GM18861 (cell line): ENCODE results near the gene CDH23.

Experiments used
- ATAC-seq: cut with Tn5 transposase; IDR thresholded peaks from one replicate; pipeline ENCODE4 v1.9.1; 2021; ENCODE audit not compliant: unreplicated experiment

CDH23 gene

GRCh38 chr10:71437537-71438092 is 40.9 kb downstream of the CDH23 start:
- ATAC-seq, result no peak

DNA sequence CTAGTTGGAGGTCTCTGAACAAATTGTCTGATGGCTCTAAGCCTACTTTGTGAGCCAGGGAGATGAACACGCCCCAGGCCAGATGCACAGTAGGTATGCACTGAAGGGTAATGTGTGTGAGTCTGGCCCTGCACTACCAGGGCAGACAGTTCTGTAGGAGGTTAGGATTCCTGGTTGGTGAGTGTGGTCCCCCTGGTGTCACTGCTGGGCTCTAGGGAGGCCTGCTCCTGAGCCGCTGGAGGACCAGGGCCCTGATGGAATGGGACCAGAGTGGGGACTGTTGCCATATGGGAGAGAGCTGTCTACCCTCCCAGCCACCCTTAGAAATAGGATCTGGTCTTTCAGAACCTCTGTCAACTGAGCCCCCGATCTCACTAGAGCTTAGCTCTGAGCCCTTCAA is 42.0 kb downstream of the CDH23 start:
- no peak for ATAC-seq

- no peak for ATAC-seq
These were observed 43.1 kb downstream of the CDH23 start for GRCh38 chr10:71439670-71440425.

- no peak for ATAC-seq
These were observed 43.9 kb downstream of the CDH23 start for GRCh38 chr10:71440506-71441035.

DNA sequence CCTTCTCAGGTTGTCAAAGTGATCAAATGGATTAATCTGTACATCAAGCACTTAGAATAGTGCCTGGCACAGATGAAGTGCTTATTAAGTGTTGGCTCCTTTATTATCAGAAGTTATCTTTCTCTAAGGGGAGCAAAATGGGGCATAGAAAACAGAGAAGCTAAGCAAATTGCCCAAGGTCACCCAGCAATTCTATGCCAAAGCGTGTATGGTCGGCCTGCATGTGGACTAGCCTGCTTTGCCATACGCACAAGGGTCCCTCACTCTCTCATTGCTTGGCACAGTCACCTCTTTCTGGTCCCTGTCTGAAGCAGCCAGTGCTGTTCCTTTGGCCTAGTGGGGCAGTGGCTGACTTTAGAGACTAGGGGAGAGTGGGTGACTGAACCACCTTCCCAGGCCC is 45.3 kb downstream of the CDH23 start:
- ATAC-seq, result no peak

DNA sequence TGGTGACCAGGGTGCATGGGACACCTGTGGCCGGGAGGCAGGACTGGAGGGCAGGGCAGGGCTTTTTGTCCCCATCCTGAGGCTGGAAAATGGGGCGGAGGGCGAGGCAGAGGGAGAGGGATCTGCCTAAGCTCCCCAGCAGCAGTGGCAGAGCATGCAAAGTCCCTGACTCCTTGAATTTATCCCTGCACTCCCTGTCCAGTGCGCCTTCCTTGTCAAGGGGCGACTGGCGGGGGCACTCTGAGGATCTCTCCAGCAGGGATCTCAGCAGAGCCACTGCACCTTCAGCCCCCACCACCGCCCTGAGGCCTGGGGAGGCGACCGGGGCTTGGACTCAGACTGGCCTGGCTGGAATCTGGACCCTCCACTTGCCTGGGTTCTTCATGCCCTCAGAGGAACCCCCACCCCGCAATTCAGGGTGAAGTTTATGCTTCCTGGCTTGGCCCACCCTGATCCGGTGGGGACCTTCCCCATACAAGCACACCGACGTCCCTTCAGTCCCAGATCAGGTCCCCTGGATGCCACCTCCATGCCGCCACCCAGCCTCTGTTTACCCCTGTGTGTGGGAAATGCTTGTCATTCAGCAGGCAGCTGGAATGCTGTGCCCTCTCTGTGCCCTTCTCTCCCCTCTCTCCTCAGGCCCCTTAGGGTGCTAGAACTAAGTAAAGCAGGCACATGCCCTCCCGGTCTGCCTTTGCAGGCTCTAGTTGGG is 46.3 kb downstream of the CDH23 start:
- no peak for ATAC-seq

DNA sequence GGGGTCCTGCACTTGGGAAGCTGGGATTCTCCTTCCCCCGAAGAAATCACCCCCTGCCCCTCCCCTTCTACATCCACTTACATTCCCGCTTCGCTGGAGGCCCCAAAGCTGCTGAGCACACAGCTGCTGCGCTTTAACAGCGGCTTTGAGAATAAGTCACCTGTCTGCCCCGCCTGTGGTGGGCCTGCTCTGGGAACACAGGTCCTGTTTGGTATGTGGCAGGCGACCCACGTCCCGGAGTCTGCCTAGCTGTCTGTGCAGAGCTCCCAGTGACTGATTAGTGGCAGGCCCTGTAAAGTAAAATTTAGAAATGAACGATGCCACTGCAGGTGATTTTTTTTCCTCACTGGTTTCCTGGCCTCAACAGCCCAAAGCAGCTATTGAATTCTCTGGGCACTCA is 47.0 kb downstream of the CDH23 start:
- ATAC-seq, result no peak

- ATAC-seq, result no peak
These were observed 47.7 kb downstream of the CDH23 start for GRCh38 chr10:71444284-71445054.

- no peak for ATAC-seq
These were observed 51.0 kb downstream of the CDH23 start for GRCh38 chr10:71447676-71448075.

GRCh38 chr10:71448146-71448545 is 51.4 kb downstream of the CDH23 start:
- no peak for ATAC-seq

DNA sequence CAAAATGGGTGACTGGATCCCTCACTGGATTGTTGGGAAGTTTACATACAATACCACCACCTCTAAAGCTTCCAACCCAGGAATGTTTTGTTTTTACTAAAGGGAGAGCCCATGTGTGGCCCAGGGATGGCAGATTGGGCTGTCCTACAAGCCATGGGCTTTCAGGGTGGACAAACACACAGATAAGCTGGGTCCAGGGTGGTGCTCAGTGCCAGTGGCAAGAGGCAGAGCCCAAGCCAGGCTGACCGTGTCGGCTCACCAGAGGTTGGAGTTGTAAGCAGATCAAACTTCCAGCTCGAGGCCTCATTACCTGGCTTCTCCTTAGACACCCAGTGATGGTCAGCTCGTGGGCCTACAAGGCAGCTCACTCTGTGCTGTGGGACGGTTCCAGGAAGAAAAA is 52.3 kb downstream of the CDH23 start:
- ATAC-seq, result no peak

DNA sequence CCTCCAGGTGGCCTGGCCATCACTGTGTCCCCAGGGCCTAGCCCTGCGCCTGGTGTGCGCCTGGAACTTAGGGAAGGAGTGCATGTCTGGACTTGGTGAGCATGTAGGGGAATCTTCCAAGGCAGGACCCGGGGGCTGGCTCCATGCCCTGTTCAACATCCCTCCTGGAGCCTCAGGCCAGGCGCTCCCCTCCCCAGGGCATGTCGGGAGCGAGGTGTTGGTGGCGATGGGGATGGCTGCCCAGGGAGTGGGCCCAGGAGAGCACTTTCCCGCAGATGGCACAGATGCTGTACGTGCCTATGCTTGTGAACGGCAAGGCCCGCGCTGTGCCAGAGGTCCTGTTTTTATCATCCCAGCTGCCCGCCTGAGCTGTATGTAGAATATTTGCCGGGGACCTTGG is 55.0 kb downstream of the CDH23 start:
- no peak for ATAC-seq

DNA sequence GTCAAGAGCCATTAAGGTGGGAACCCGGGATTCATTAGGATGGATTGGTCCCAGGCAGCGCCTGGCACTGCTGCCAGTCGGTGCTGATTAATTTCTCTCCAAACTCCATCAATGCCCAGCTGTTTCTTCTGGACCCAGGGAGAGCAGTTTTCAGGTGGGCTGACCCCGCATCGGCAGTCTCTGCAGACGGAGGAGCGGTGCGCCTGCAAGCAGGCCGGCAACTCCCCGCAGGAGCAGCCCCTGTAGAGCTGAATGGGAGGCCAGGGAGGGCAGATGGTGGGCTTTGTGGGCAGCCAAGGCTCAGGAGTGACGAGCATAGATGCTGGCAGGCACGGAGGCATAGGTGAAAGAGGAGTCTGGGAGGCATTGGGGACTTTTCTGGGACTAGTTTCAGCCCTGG is 56.5 kb downstream of the CDH23 start:
- ATAC-seq, result no peak

GRCh38 chr10:71454347-71454746 is 57.6 kb downstream of the CDH23 start:
- no peak for ATAC-seq

DNA sequence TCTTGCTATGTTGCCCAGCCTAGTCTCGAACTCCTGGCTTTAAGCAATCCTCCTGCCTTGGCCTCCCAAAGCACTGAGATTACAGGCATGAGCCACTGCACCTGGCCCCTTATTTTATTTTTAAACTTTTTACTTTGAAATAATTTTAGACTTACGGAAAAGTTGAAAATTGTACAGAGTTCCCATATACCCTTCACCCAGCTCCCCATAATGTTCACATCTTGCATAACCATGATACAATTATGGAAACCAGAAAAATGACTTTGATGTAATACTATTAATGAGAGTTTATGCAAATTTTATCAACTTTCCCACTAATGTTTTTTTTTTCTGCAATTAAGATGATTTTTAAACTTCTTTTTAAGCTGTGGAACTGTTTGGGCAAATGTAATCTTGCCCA is 58.3 kb downstream of the CDH23 start:
- ATAC-seq, result no peak

DNA sequence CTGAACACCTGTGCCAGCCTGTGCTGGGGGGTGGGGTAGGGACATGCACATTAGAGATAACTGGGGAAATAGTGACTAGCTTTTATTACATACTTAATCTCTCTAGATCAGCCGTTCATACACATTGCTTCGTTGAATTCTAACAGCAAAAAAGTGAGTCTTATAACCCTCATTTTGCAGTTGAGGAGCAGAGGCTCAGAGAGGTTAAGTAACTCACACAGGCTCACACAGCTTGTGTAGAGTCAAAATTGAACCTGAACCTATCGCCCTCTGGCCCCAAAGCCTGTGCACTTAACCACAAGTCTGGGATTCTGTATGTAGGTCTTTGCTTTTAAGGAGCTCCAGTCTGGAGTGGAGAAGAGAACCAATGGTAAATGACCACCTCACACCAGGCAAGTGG is 59.9 kb downstream of the CDH23 start:
- ATAC-seq, result no peak

- ATAC-seq, result no peak
These were observed 61.2 kb downstream of the CDH23 start for GRCh38 chr10:71457908-71458307.

- ATAC-seq, result no peak
These were observed 61.7 kb downstream of the CDH23 start for GRCh38 chr10:71458387-71458786.

- ATAC-seq, result no peak
These were observed 62.8 kb downstream of the CDH23 start for GRCh38 chr10:71459513-71459912.

GRCh38 chr10:71460615-71461014 is 63.9 kb downstream of the CDH23 start:
- ATAC-seq, result no peak

- ATAC-seq, result no peak
These were observed 64.7 kb downstream of the CDH23 start for GRCh38 chr10:71461457-71461856.
